K562 (cell line): ENCODE measurements around the gene ERICH6B. TPM values are rescaled to one million over a fixed set of nuclear protein-coding genes. Genes with fewer than 3 reads are reported as not detected.

Experiments
- ATAC-seq: fragments of 200-7000 bp; cut with Tn5 transposase; 3 replicates; pipeline ENCODE4 v1.9.1; 2020; ENCODE audit warnings: moderate library complexity
- BruUV-seq: library from RNA; stranded (reverse); fragments of 400-500 nt; replicated peaks from 2 replicates; lab custom pipeline; 2021; lab: Mats Ljungman, UMichigan
- CTCF ChIA-PET: fragments of 300-600 bp; formaldehyde crosslinking; extraction: SDS; loops from one replicate; lab custom pipeline; 2021; ENCODE audit warnings: low intra/inter-chr PET ratio; lab: Yijun Ruan, JAX
- POLR2A ChIA-PET: fragments of 300-600, 350-650 bp; sonication (Branson Sonifier 250); formaldehyde crosslinking; extraction: SDS; loops from one replicate; lab custom pipeline; 2021; ENCODE audit warnings: antibody characterized with exemption, inconsistent platforms; lab: Yijun Ruan, JAX
- DNase-seq, 4 experiments: peaks; one replicate each; pipeline versions ENCODE4 v3.0.0 to v3.0.0-alpha.2; 2011 to 2018; ENCODE audit warnings: low spot score in 3 of 4, mixed read lengths in 3 of 4; ENCODE audit errors: extremely low read depth in 1 of 4
- FAIRE-seq: peaks from 2 replicates; lab custom pipeline; 2011; peaks lifted over from hg19 to GRCh38; lab: Jason Lieb, UNC
- H2AFZ ChIP-seq: 2 replicates; pipeline ENCODE4 v1.6.0; 2011; ENCODE audit warnings: low read depth, low read length, control low read depth, inconsistent platforms
- H3K27ac ChIP-seq: fragments of 200-600 bp; 3 replicates; pipeline ENCODE4 v1.8.0; 2011; ENCODE audit warnings: low read depth, mild to moderate bottlenecking, control low read depth, inconsistent platforms, low read length, moderate library complexity, mixed read lengths; ENCODE audit errors: extremely low read depth
- H3K27me3 ChIP-seq, 2 experiments: fragments of 300-600 bp in 1 of 2; 2 replicates in 1 of 2; 3 replicates in 1 of 2; pipeline versions ENCODE4 v1.6.0 to v1.8.0; 2011; ENCODE audit warnings: inconsistent platforms in 2 of 2, low read length in 2 of 2, mild to moderate bottlenecking in 1 of 2, mixed read lengths in 1 of 2, moderate library complexity in 1 of 2; ENCODE audit not compliant: control insufficient read depth in 2 of 2, insufficient read depth in 2 of 2
- H3K36me3 ChIP-seq: fragments of 300-600 bp; 3 replicates; pipeline ENCODE4 v1.8.0; 2011; ENCODE audit warnings: mild to moderate bottlenecking, low read length, inconsistent platforms; ENCODE audit not compliant: control insufficient read depth, insufficient read depth
- H3K4me1 ChIP-seq, 2 experiments: fragments of 200-600 bp in 1 of 2; replicated peaks in 1 of 2; 2 replicates in 1 of 2; 3 replicates in 1 of 2; pipeline versions ENCODE4 v1.5.1 to v1.8.0; 2011; ENCODE audit warnings: inconsistent platforms in 2 of 2, low read length in 2 of 2, mild to moderate bottlenecking in 1 of 2, mixed read lengths in 1 of 2, moderate library complexity in 1 of 2; ENCODE audit not compliant: control insufficient read depth in 2 of 2, insufficient read depth in 2 of 2
- H3K4me2 ChIP-seq: 2 replicates; pipeline ENCODE4 v1.6.1; 2011; ENCODE audit warnings: low read length, control low read depth, inconsistent platforms, mixed read lengths; ENCODE audit not compliant: insufficient read depth
- H3K4me3 ChIP-seq: fragments of 200-600 bp; sonication (generic), shearing (Covaris generic); 2 replicates; pipeline ENCODE4 v1.5.1; 2016; ENCODE audit warnings: control low read depth, inconsistent platforms
- H3K79me2 ChIP-seq: fragments of 200-600 bp; 3 replicates; pipeline ENCODE4 v1.8.0; 2011; ENCODE audit warnings: low read length, inconsistent platforms; ENCODE audit not compliant: control insufficient read depth, insufficient read depth
- H3K9ac ChIP-seq, 2 experiments: 2 replicates each; pipeline versions ENCODE4 v1.6.0 to v1.6.1; 2011; ENCODE audit warnings: low read depth in 2 of 2, low read length in 2 of 2, control low read depth in 1 of 2, inconsistent platforms in 1 of 2, mild to moderate bottlenecking in 1 of 2, mixed read lengths in 1 of 2; ENCODE audit not compliant: insufficient read depth in 1 of 2
- H3K9me1 ChIP-seq: one replicate; pipeline ENCODE4 v1.6.0; 2011; ENCODE audit warnings: inconsistent platforms, mild to moderate bottlenecking, low read length, moderate library complexity; ENCODE audit not compliant: control insufficient read depth, insufficient read depth
- H3K9me3 ChIP-seq: replicated peaks from 2 replicates; pipeline ENCODE4 v1.5.1; 2011; ENCODE audit warnings: low read depth, low read length, inconsistent platforms; ENCODE audit not compliant: control insufficient read depth, insufficient read depth
- H4K20me1 ChIP-seq: replicated peaks from 2 replicates; pipeline ENCODE4 v1.6.1; 2011; ENCODE audit warnings: low read length, inconsistent platforms, mixed read lengths; ENCODE audit not compliant: control insufficient read depth, insufficient read depth
- ATF3 ChIP-seq, 2 experiments: fragments of 450-650 bp in 1 of 2; sonication (generic) in 1 of 2; formaldehyde crosslinking in 1 of 2; IDR thresholded peaks in 1 of 2; conservative IDR thresholded peaks in 1 of 2; 2 replicates each; pipeline versions ENCODE4 v1.6.1 to v1.8.1; 2016 to 2023; ENCODE audit warnings: mild to moderate bottlenecking in 2 of 2, moderate library complexity in 2 of 2, inconsistent platforms in 1 of 2, missing genetic modification reagents in 1 of 2
- CEBPG ChIP-seq, 3 experiments: fragments of 200-800 bp in 1 of 3; sonication (Bioruptor generic) in 1 of 3; sonication (generic) in 1 of 3; formaldehyde crosslinking in 1 of 3; IDR thresholded peaks in 2 of 3; conservative IDR thresholded peaks in 1 of 3; 2 replicates each; pipeline versions ENCODE4 v1.6.1 to v1.8.0; 2016 to 2022; ENCODE audit warnings: missing compliant biosample characterization in 2 of 3, missing genetic modification characterization in 2 of 3, mild to moderate bottlenecking in 1 of 3, missing genetic modification reagents in 1 of 3
- ZNF740 ChIP-seq, 3 experiments: fragments of 200-800 bp in 1 of 3; sonication (Bioruptor generic) in 1 of 3; sonication (generic) in 1 of 3; formaldehyde crosslinking in 1 of 3; IDR thresholded peaks; 2 replicates each; pipeline versions ENCODE4 v1.6.1 to v1.8.0; 2016 to 2022; ENCODE audit warnings: mild to moderate bottlenecking in 2 of 3, missing compliant biosample characterization in 2 of 3, missing genetic modification characterization in 2 of 3, missing genetic modification reagents in 1 of 3
- WGBS: fragments of 100-300 bp; shearing (Covaris generic); methylation state at CpG from one replicate; pipeline ENCODE4 v1.1.6; 2016; ENCODE audit warnings: low coverage, mixed read lengths; ENCODE audit not compliant: insufficient coverage; ENCODE audit errors: missing lambda C conversion rate; 5-methylcytosine and 5-hydroxymethylcytosine counted together
- in situ Hi-C: fragments of 300-500 bp; cut with MboI; formaldehyde crosslinking; loops from 4 replicates; pipeline ENCODE4 v1.15.0; 2018; ENCODE audit warnings: inconsistent platforms, mixed read lengths
- intact Hi-C: fragments of 100-400 bp; cut with micrococcal nuclease; formaldehyde crosslinking; loops from 2 replicates; pipeline ENCODE4 v1.14.2; 2022
- polyA plus RNA-seq, 8 experiments: library from polyadenylated mRNA; depleted of rRNA in 4 of 8; stranded (reverse) in 5 of 8; unstranded in 3 of 8; fragments of >200 nt; fragmentation: Nextera tagmentation in 2 of 8; fragmentation: Illumina TruSeq in 1 of 8; extraction: Ambion mirVana in 2 of 8; extraction: Trizol in 1 of 8; gene quantifications; 2 replicates each; pipeline versions ENCODE4 v1.2.1 to v1.2.3, GENCODE V29; 2011 to 2014; ENCODE audit warnings: inconsistent platforms in 1 of 8, missing spikeins in 1 of 8
- total RNA-seq, 7 experiments: library from RNA; depleted of rRNA in 6 of 7; stranded (reverse); fragments of >200 nt in 6 of 7; fragmentation: Illumina TruSeq in 2 of 7; extraction: Trizol in 2 of 7; gene quantifications; 2 replicates each; pipeline versions ENCODE4 v1.2.1 to v1.2.3, GENCODE V29; 2011 to 2021; ENCODE audit warnings: low replicate concordance in 1 of 7

ERICH6B gene
- total and polyA plus RNA-seq, 9 of the 15 experiments (the other 6 are each of a cell fraction or from before 2014, with no cell fraction given): not detected

- BruUV-seq: no TSS peak
- POLR2A ChIA-PET: no interaction called here
These were observed 118.6 kb downstream of the ERICH6B start for GRCh38 chr13:45496942-45497341.

More at GRCh38 chr13:45496942-45497341, 118.6 kb downstream of the ERICH6B start:
- Histone ChIP-seq H2AFZ (no peak overlapping the region), H3K36me3 (peaks cover 40% of the 10 kb centered on the region; the same call in 2 of the 3 replicates), H3K27ac (no peak overlapping the region), H3K9me1 (no peaks in the 10 kb centered on the region), H3K79me2 (no peaks in the 10 kb centered on the region), H4K20me1 (no peaks in the 10 kb centered on the region), H3K9ac (no peak overlapping the region)
- 56% methylated on average over 4 of the region's 7 CpGs for WGBS
- intact Hi-C loops: no loop called here
- TF ChIP-seq CEBPG (CRISPR knock-in tag; IDR thresholded peaks at IDR 0.05): no peak
- TF ChIP-seq CEBPG (tag; conservative IDR thresholded peaks at IDR 0.05 in 1 of 2, IDR thresholded peaks at IDR 0.05 in 1 of 2): peak in 1 of 2 experiments; percentile 78; a peak in 2 of 4 replicates
- peak; percentile 61 for TF ChIP-seq ATF3 (IDR thresholded peaks at IDR 0.05)
- no peak for TF ChIP-seq ATF3 (CRISPR knock-in tag; conservative IDR thresholded peaks at IDR 0.05)
- no peak for TF ChIP-seq ZNF740 (CRISPR knock-in tag; IDR thresholded peaks at IDR 0.05)
- no peak for TF ChIP-seq ZNF740 (tag; IDR thresholded peaks at IDR 0.05)
- TF ChIP-seq, all 486 proteins: peak for 2
- FAIRE-seq (no peak), DNase-seq (no peak), ATAC-seq (no peak)
- peaks cover 0 to 6% of the 10 kb centered on the region in 2 experiments; a peak in 2 of 5 replicates for H3K4me1 ChIP-seq
- no peaks in the 10 kb centered on the region for H3K9me3 ChIP-seq
- H3K4me2 ChIP-seq: no peak overlapping the region
- CTCF ChIA-PET: no interaction called here
- in situ Hi-C loops: no loop called here
- H3K27me3 ChIP-seq: no peaks in the 10 kb centered on the region
- H3K4me3 ChIP-seq: no peak overlapping the region
